Caco-2 (cell line): ENCODE measurements around the gene ADCY5. TPM values are rescaled to one million over a fixed set of nuclear protein-coding genes. Genes with fewer than 3 reads are reported as not detected.

Source experiments
- BruUV-seq: library from RNA; stranded (reverse); fragments of 400-500 nt; replicated peaks from 2 replicates; lab custom pipeline; 2021; lab: Mats Ljungman, UMichigan
- CTCF ChIA-PET: fragments of 300-600 bp; sonication (Branson Sonifier 250); formaldehyde crosslinking; loops from one replicate; lab custom pipeline; 2022; ENCODE audit warnings: antibody characterized with exemption; lab: Charles Lee
- POLR2A ChIA-PET: fragments of 300-600 bp; sonication (Branson Sonifier 250); formaldehyde crosslinking; loops from one replicate; lab custom pipeline; 2022; ENCODE audit warnings: antibody characterized with exemption; lab: Charles Lee
- DNase-seq, 2 experiments: peaks; one replicate each; pipeline versions ENCODE4 v3.0.0 to v3.0.0-alpha.2; 2020 to 2022
- H3K27me3 ChIP-seq: replicated peaks from 2 replicates; pipeline ENCODE4 v1.6.0; 2011; ENCODE audit warnings: low read length; ENCODE audit not compliant: control insufficient read depth, insufficient read depth
- H3K36me3 ChIP-seq: 2 replicates; pipeline ENCODE4 v1.5.1; 2011; ENCODE audit warnings: low read length; ENCODE audit not compliant: control insufficient read depth, insufficient read depth
- H3K4me1 ChIP-seq: fragments of 250-450 bp; sonication (Bioruptor Pico); 2 replicates; pipeline ENCODE4 v1.5.1; 2020; ENCODE audit warnings: mild to moderate bottlenecking
- H3K4me3 ChIP-seq: 2 replicates; pipeline ENCODE4 v1.5.1; 2011; ENCODE audit warnings: low read depth, mild to moderate bottlenecking, control low read depth, low read length
- H3K9me3 ChIP-seq: fragments of 250-450 bp; sonication (Bioruptor Pico); 2 replicates; pipeline ENCODE4 v1.5.1; 2020; ENCODE audit warnings: mild to moderate bottlenecking, moderate library complexity
- H3K27ac Mint-ChIP-seq: one replicate; pipeline ENCODE4 v1.8.0; 2022; ENCODE audit warnings: mixed read lengths; ENCODE audit not compliant: unreplicated experiment
- H3K27me3 Mint-ChIP-seq: one replicate; pipeline ENCODE4 v1.8.0; 2022; ENCODE audit warnings: mixed read lengths; ENCODE audit not compliant: insufficient read depth, unreplicated experiment
- H3K36me3 Mint-ChIP-seq: one replicate; pipeline ENCODE4 v1.8.0; 2022; ENCODE audit warnings: mild to moderate bottlenecking, mixed read lengths; ENCODE audit not compliant: insufficient read depth, unreplicated experiment
- H3K4me1 Mint-ChIP-seq: one replicate; pipeline ENCODE4 v1.8.0; 2022; ENCODE audit warnings: low read depth, mixed read lengths; ENCODE audit not compliant: unreplicated experiment
- H3K4me3 Mint-ChIP-seq: one replicate; pipeline ENCODE4 v1.8.0; 2022; ENCODE audit warnings: mild to moderate bottlenecking, moderate library complexity, mixed read lengths; ENCODE audit not compliant: unreplicated experiment
- H3K9me3 Mint-ChIP-seq: one replicate; pipeline ENCODE4 v1.8.0; 2022; ENCODE audit warnings: mixed read lengths; ENCODE audit not compliant: unreplicated experiment
- intact Hi-C: fragments of 100-400 bp; cut with micrococcal nuclease; formaldehyde crosslinking; loops from one replicate; pipeline ENCODE4 v1.10.0; 2022; ENCODE audit not compliant: unreplicated experiment
- total RNA-seq: library from RNA; stranded (reverse); gene quantifications from 2 replicates; pipeline ENCODE4 v1.2.3, GENCODE V29; 2022
- TF ChIP-seq, protein P1 (sequence below), 2 experiments: fragments of 200-600 bp in 1 of 2; IDR thresholded peaks; 1 replicate in 1 of 2; 2 replicates in 1 of 2; pipeline versions ENCODE4 v1.5.1 to v1.8.0; 2011 to 2022; ENCODE audit warnings: antibody characterized with exemption in 1 of 2, control low read depth in 1 of 2, inconsistent platforms in 1 of 2, low read depth in 1 of 2, low read length in 1 of 2, mild to moderate bottlenecking in 1 of 2, moderate library complexity in 1 of 2; ENCODE audit not compliant: insufficient read depth in 1 of 2, severe bottlenecking in 1 of 2, unreplicated experiment in 1 of 2

Gene ADCY5
- total RNA-seq, 1 experiment from 2014 or later = 0.91 TPM

DNA sequence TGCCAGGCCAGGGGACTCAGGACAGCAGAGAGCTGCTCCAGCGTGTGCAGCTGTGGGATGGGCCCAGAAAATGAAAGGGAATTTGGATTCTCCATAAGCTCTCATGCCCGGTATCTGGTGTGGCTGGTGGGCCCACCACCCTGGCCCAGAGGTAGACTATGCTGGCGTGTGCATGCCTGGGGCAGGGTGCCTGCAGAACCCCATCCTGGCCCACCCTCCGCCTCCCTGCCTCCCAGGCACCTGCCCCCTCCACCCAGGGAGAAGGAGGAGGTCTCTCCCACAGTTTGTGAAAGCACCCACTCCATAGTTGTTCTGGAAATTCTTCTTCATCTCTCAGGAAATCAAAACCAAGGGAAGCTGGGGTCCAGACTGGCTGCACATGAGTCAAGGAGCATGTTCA lies 112.9 kb downstream of the ADCY5 start:
- no peaks in the 10 kb centered on the region for H3K36me3 ChIP-seq
- H3K4me3 ChIP-seq = no peak overlapping the region
- H3K36me3 Mint-ChIP-seq = no peaks in the 10 kb centered on the region
- H3K9me3 Mint-ChIP-seq = no peaks in the 10 kb centered on the region
- H3K4me1 ChIP-seq = no peaks in the 10 kb centered on the region; the same call in 1 of the 2 replicates
- POLR2A ChIA-PET = no interaction called here
- TF ChIP-seq, protein P1, sequence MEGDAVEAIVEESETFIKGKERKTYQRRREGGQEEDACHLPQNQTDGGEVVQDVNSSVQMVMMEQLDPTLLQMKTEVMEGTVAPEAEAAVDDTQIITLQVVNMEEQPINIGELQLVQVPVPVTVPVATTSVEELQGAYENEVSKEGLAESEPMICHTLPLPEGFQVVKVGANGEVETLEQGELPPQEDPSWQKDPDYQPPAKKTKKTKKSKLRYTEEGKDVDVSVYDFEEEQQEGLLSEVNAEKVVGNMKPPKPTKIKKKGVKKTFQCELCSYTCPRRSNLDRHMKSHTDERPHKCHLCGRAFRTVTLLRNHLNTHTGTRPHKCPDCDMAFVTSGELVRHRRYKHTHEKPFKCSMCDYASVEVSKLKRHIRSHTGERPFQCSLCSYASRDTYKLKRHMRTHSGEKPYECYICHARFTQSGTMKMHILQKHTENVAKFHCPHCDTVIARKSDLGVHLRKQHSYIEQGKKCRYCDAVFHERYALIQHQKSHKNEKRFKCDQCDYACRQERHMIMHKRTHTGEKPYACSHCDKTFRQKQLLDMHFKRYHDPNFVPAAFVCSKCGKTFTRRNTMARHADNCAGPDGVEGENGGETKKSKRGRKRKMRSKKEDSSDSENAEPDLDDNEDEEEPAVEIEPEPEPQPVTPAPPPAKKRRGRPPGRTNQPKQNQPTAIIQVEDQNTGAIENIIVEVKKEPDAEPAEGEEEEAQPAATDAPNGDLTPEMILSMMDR (IDR thresholded peaks at IDR 0.05; ENCODE audit: insufficient read depth in 1 of 2, low read depth in 1 of 2, low read length in 1 of 2, severe bottlenecking in 1 of 2, unreplicated experiment in 1 of 2) = no peak
- BruUV-seq = no TSS peak
- H3K27me3 Mint-ChIP-seq = no peaks in the 10 kb centered on the region
- no peak overlapping the region for H3K27ac Mint-ChIP-seq
- H3K27me3 ChIP-seq = no peaks in the 10 kb centered on the region
- H3K9me3 ChIP-seq = no peaks in the 10 kb centered on the region
- no peak overlapping the region for H3K4me3 Mint-ChIP-seq
- intact Hi-C loops = no loop called here
- no peak for DNase-seq
- no peaks in the 10 kb centered on the region for H3K4me1 Mint-ChIP-seq
- CTCF ChIA-PET = no interaction called here

- Histone ChIP-seq H3K4me1 (no peaks in the 10 kb centered on the region; the same call in 1 of the 2 replicates), H3K4me3 (no peak overlapping the region), H3K27me3 (no peaks in the 10 kb centered on the region), H3K36me3 (no peaks in the 10 kb centered on the region), H3K9me3 (no peaks in the 10 kb centered on the region)
- TF ChIP-seq, protein P1 (IDR thresholded peaks at IDR 0.05; ENCODE audit: insufficient read depth in 1 of 2, low read depth in 1 of 2, low read length in 1 of 2, severe bottlenecking in 1 of 2, unreplicated experiment in 1 of 2) = no peak
- no peak for DNase-seq
- no peaks in the 10 kb centered on the region for H3K36me3 Mint-ChIP-seq
- intact Hi-C loops = no loop called here
- H3K4me1 Mint-ChIP-seq = no peaks in the 10 kb centered on the region
- ChIA-PET CTCF (no interaction called here), POLR2A (no interaction called here)
- H3K27me3 Mint-ChIP-seq = no peaks in the 10 kb centered on the region
- H3K9me3 Mint-ChIP-seq = no peaks in the 10 kb centered on the region
- H3K27ac Mint-ChIP-seq = no peak overlapping the region
- no TSS peak for BruUV-seq
- H3K4me3 Mint-ChIP-seq = no peak overlapping the region
Observed at GRCh38 chr3:123335007-123335670, 113.8 kb downstream of the ADCY5 start.

DNA sequence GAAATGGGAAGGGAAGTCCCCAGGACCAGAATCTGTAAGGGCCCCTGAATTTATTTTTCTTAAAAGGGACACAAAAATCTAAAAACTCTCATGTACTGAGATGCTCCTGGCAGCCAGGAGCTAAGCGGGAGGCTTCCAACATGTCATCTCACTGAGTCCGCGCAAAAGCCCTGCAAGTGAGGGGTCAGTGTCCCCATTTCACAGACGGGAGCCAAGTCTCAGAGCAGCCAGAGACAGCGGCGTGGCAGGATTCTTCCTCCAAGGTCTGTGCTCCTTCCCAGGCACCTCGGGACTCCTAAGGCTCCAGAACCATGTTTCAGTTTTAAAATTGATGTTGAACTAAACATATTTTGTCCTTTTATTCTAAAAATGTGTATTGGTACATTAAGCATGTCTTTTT lies 114.8 kb downstream of the ADCY5 start:
- Histone ChIP-seq H3K4me1 (no peaks in the 10 kb centered on the region; the same call in 1 of the 2 replicates), H3K36me3 (no peaks in the 10 kb centered on the region), H3K9me3 (no peaks in the 10 kb centered on the region), H3K4me3 (no peak overlapping the region), H3K27me3 (no peaks in the 10 kb centered on the region)
- ChIA-PET CTCF (no interaction called here), POLR2A (no interaction called here)
- H3K27ac Mint-ChIP-seq = no peak overlapping the region
- no peak overlapping the region for H3K4me3 Mint-ChIP-seq
- H3K9me3 Mint-ChIP-seq = no peaks in the 10 kb centered on the region
- no TSS peak for BruUV-seq
- H3K27me3 Mint-ChIP-seq = no peaks in the 10 kb centered on the region
- H3K36me3 Mint-ChIP-seq = no peaks in the 10 kb centered on the region
- intact Hi-C loops = no loop called here
- TF ChIP-seq, protein P1 (IDR thresholded peaks at IDR 0.05; ENCODE audit: insufficient read depth in 1 of 2, low read depth in 1 of 2, low read length in 1 of 2, severe bottlenecking in 1 of 2, unreplicated experiment in 1 of 2) = no peak
- no peaks in the 10 kb centered on the region for H3K4me1 Mint-ChIP-seq
- no peak for DNase-seq
